HCT116 (cell line): ENCODE results near the gene PIAS3. TPM values are rescaled to one million over a fixed set of nuclear protein-coding genes. Genes with fewer than 3 reads are reported as not detected.

ENCODE experiments used
- ATAC-seq: fragments of 200-7000 bp; cut with Tn5 transposase; 2 replicates; pipeline ENCODE4 v1.9.1; 2020; ENCODE audit warnings: mild to moderate bottlenecking, moderate library complexity
- BruUV-seq: library from RNA; stranded (reverse); fragments of 400-500 nt; replicated peaks from 2 replicates; lab custom pipeline; 2021; lab: Mats Ljungman, UMichigan
- CTCF ChIA-PET: fragments of 300-600 bp; sonication (Branson Sonifier 250); formaldehyde crosslinking; loops from one replicate; lab custom pipeline; 2021; ENCODE audit warnings: antibody characterized with exemption; lab: Charles Lee
- POLR2A ChIA-PET: fragments of 300-600, 350-600 bp; sonication (Branson Sonifier 250); formaldehyde crosslinking; loops from one replicate; lab custom pipeline; 2021; ENCODE audit warnings: antibody characterized with exemption; lab: Charles Lee
- RAD21 ChIA-PET, 2 experiments: fragments of 300-600 bp; sonication (Branson Sonifier 250); formaldehyde crosslinking; loops; one replicate each; lab custom pipeline; 2023; ENCODE audit warnings: low total read pairs in 2 of 2; ENCODE audit not compliant: uncharacterized antibody in 2 of 2, unreplicated experiment in 2 of 2, low non-redundant PET in 1 of 2; lab: Charles Lee
- DNase-seq: peaks from one replicate; pipeline ENCODE4 v3.0.0-alpha.2; 2010; ENCODE audit warnings: low read depth, low spot score
- H2AFZ ChIP-seq: fragments of 200-600 bp; shearing (Covaris generic), sonication (generic); 2 replicates; pipeline ENCODE4 v1.6.1; 2017; ENCODE audit warnings: low read depth, mixed run types, mixed read lengths, antibody characterized with exemption, low read length; ENCODE audit not compliant: poor library complexity, severe bottlenecking
- H3K27ac ChIP-seq: 2 replicates; pipeline ENCODE4 v1.5.1; 2012; ENCODE audit warnings: low read depth, low read length
- H3K27me3 ChIP-seq: fragments of 200-600 bp; sonication (generic); 2 replicates; pipeline ENCODE4 v1.6.1; 2016; ENCODE audit warnings: mixed run types, low read length, mixed read lengths; ENCODE audit not compliant: insufficient read depth
- H3K36me3 ChIP-seq, 2 experiments: fragments of 200-500 bp in 1 of 2; fragments of 200-600 bp in 1 of 2; sonication (Bioruptor generic) in 1 of 2; sonication (generic) in 1 of 2; 2 replicates each; pipeline versions ENCODE4 v1.5.1 to v1.6.1; 2014 to 2016; ENCODE audit warnings: low read length in 2 of 2, inconsistent platforms in 1 of 2, mixed read lengths in 1 of 2, mixed run types in 1 of 2; ENCODE audit not compliant: insufficient read depth in 2 of 2, control insufficient read depth in 1 of 2
- H3K4me1 ChIP-seq, 2 experiments: fragments of 200-600 bp in 1 of 2; sonication (generic) in 1 of 2; 2 replicates each; pipeline versions ENCODE4 v1.5.1 to v1.6.1; 2012 to 2017; ENCODE audit warnings: low read length in 2 of 2, inconsistent platforms in 1 of 2, mild to moderate bottlenecking in 1 of 2, mixed read lengths in 1 of 2, mixed run types in 1 of 2, moderate library complexity in 1 of 2; ENCODE audit not compliant: insufficient read depth in 2 of 2, control insufficient read depth in 1 of 2
- H3K4me2 ChIP-seq: fragments of 200-600 bp; sonication (generic); 2 replicates; pipeline ENCODE4 v1.6.1; 2017; ENCODE audit warnings: mixed run types, low read length, mixed read lengths
- H3K4me3 ChIP-seq, 2 experiments: fragments of 200-600 bp in 1 of 2; sonication (generic) in 1 of 2; replicated peaks in 1 of 2; 2 replicates each; pipeline ENCODE4 v1.5.1; 2011 to 2016; ENCODE audit warnings: low read length in 2 of 2, control low read depth in 1 of 2, low read depth in 1 of 2, mild to moderate bottlenecking in 1 of 2, mixed read lengths in 1 of 2, mixed run types in 1 of 2
- H3K79me2 ChIP-seq: fragments of 200-600 bp; sonication (generic); 2 replicates; pipeline ENCODE4 v1.6.1; 2017; ENCODE audit warnings: mild to moderate bottlenecking, mixed run types, low read length, moderate library complexity, mixed read lengths; ENCODE audit not compliant: insufficient read depth
- H3K9ac ChIP-seq: fragments of 200-600 bp; sonication (generic); 2 replicates; pipeline ENCODE4 v1.6.1; 2016; ENCODE audit warnings: low read length, mixed read lengths
- H3K9me2 ChIP-seq: fragments of 200-600 bp; sonication (generic), shearing (Covaris generic); 2 replicates; pipeline ENCODE4 v1.6.1; 2017; ENCODE audit warnings: mixed run types, mild to moderate bottlenecking, moderate library complexity; ENCODE audit not compliant: insufficient read depth
- H3K9me3 ChIP-seq, 2 experiments: fragments of 200-500 bp in 1 of 2; fragments of 200-600 bp in 1 of 2; sonication (Bioruptor generic) in 1 of 2; sonication (generic) in 1 of 2; 2 replicates each; pipeline ENCODE4 v1.6.1; 2014 to 2017; ENCODE audit warnings: low read length in 2 of 2, mixed read lengths in 2 of 2, inconsistent platforms in 1 of 2, low read depth in 1 of 2, mild to moderate bottlenecking in 1 of 2, mixed run types in 1 of 2, moderate library complexity in 1 of 2; ENCODE audit not compliant: control insufficient read depth in 1 of 2, insufficient read depth in 1 of 2
- H4K20me1 ChIP-seq: fragments of 200-600 bp; sonication (generic), shearing (Covaris generic); 2 replicates; pipeline ENCODE4 v1.6.1; 2017; ENCODE audit warnings: mixed run types, mild to moderate bottlenecking, moderate library complexity; ENCODE audit not compliant: insufficient read depth
- ATF3 ChIP-seq: IDR thresholded peaks from 2 replicates; pipeline ENCODE4 v1.6.1; 2012
- CEBPB ChIP-seq: IDR thresholded peaks from 2 replicates; pipeline ENCODE4 v1.6.1; 2012; ENCODE audit warnings: low read depth
- EZH2 ChIP-seq: fragments of 200-600 bp; sonication (generic); IDR thresholded peaks from 2 replicates; pipeline ENCODE4 v1.6.1; 2017; ENCODE audit warnings: antibody characterized with exemption, mixed run types
- FOSL1 ChIP-seq: IDR thresholded peaks from 2 replicates; pipeline ENCODE4 v1.6.1; 2012; ENCODE audit warnings: low read depth
- JUND ChIP-seq: IDR thresholded peaks from 2 replicates; pipeline ENCODE4 v1.6.1; 2012
- POLR2AphosphoS5 ChIP-seq: IDR thresholded peaks from 2 replicates; pipeline ENCODE4 v1.6.1; 2011; ENCODE audit warnings: mild to moderate bottlenecking, low read depth, low read length, moderate library complexity
- RAD21 ChIP-seq: IDR thresholded peaks from 2 replicates; pipeline ENCODE4 v1.6.1; 2012; ENCODE audit warnings: low read depth, mild to moderate bottlenecking
- SIN3A ChIP-seq: IDR thresholded peaks from 2 replicates; pipeline ENCODE4 v1.6.1; 2012; ENCODE audit warnings: low read depth
- SP1 ChIP-seq: IDR thresholded peaks from 2 replicates; pipeline ENCODE4 v1.6.1; 2012; ENCODE audit warnings: low read depth
- SRF ChIP-seq: IDR thresholded peaks from 2 replicates; pipeline ENCODE4 v1.6.1; 2012; ENCODE audit warnings: low read depth
- TCF7L2 ChIP-seq: IDR thresholded peaks from 2 replicates; pipeline ENCODE4 v1.7.0; 2011; ENCODE audit warnings: borderline replicate concordance, inconsistent platforms; ENCODE audit not compliant: insufficient read depth, insufficient read length; ENCODE audit errors: extremely low read depth
- YY1 ChIP-seq: IDR thresholded peaks from 2 replicates; pipeline ENCODE4 v1.6.1; 2011; ENCODE audit warnings: low read length, low read depth, moderate library complexity, mild to moderate bottlenecking; ENCODE audit not compliant: insufficient replicate concordance; ENCODE audit errors: extremely low read depth
- ZNF274 ChIP-seq: fragments of 200-500 bp; sonication (Bioruptor generic); IDR thresholded peaks from 2 replicates; pipeline ENCODE4 v1.6.1; 2014; ENCODE audit warnings: mild to moderate bottlenecking, low read depth, low read length, inconsistent platforms
- intact Hi-C: fragments of 100-400 bp; cut with micrococcal nuclease; formaldehyde crosslinking; loops from 2 replicates; pipeline ENCODE4 v1.10.0; 2022
- total RNA-seq: library from RNA; stranded (reverse); gene quantifications from one replicate; pipeline ENCODE4 v1.2.1, GENCODE V29; 2021; ENCODE audit not compliant: unreplicated experiment

Gene PIAS3
- total RNA-seq, 1 experiment from 2014 or later: 31.2 TPM

- Histone ChIP-seq H2AFZ (no peak overlapping the region), H3K9me2 (no peaks in the 10 kb centered on the region), H3K4me1 (peaks cover 5 to 14% of the 10 kb centered on the region in 2 experiments; a peak in 3 of 4 replicates), H3K4me3 (no peak overlapping the region), H3K9ac (no peak overlapping the region), H3K36me3 (peaks cover 6 to 9% of the 10 kb centered on the region in 2 experiments; a peak in 3 of 4 replicates), H3K27me3 (no peaks in the 10 kb centered on the region), H3K9me3 (no peaks in the 10 kb centered on the region), H3K27ac (no peak overlapping the region), H3K4me2 (no peak overlapping the region), H3K79me2 (no peaks in the 10 kb centered on the region), H4K20me1 (no peaks in the 10 kb centered on the region)
- ChIA-PET RAD21 (no interaction called here), POLR2A (interaction anchor here (1.2 to 2.4 kb wide), 2 partner anchors 17 to 19 kb away, joined by 3 to 10 read pairs; partner anchors contain the start of gene RBM8A), CTCF (interaction anchor here (0.6 to 2.8 kb wide), 3 partner anchors 10 to 16 kb away, joined by 3 to 19 read pairs (median 5); partner anchors contain the start of gene PEX11B)
- TF ChIP-seq RAD21: no peak
- no peak for TF ChIP-seq JUND
- no peak for TF ChIP-seq SP1
- TF ChIP-seq ATF3: no peak
- TF ChIP-seq TCF7L2: no peak
- no peak for TF ChIP-seq SIN3A
- TF ChIP-seq FOSL1: no peak
- TF ChIP-seq ZNF274: no peak
- TF ChIP-seq POLR2AphosphoS5: no peak
- no peak for TF ChIP-seq SRF
- no peak for TF ChIP-seq YY1
- TF ChIP-seq EZH2: no peak
- no peak for TF ChIP-seq CEBPB
- no TSS peak for BruUV-seq
- intact Hi-C loops: loop anchor here (5.0 kb wide), 1 partner anchor 61 kb away; the partner anchor contains the start of gene NUDT17
- DNase-seq (no peak), ATAC-seq (no peak)
These were observed 49.8 kb upstream of the PIAS3 start for GRCh38 chr1:145908653-145909052.
